Stimulated activated CD8-positive, alpha-beta memory T cell treated with anti-CD3 and anti-CD28 coated beads, Interleukin-7, amount 100 ng/mL, for 24 hours (primary cell): ENCODE data around the gene JUN.
"Not testable (repeated sequence)": the region's sequence is repeated elsewhere in the genome, so short reads cannot be mapped to it uniquely, and the experiment has no call there.

Experiments
- DNase-seq: peaks from one replicate; pipeline ENCODE4 v3.0.0-alpha.2; 2020; ENCODE audit warnings: low read depth

The JUN gene

DNA sequence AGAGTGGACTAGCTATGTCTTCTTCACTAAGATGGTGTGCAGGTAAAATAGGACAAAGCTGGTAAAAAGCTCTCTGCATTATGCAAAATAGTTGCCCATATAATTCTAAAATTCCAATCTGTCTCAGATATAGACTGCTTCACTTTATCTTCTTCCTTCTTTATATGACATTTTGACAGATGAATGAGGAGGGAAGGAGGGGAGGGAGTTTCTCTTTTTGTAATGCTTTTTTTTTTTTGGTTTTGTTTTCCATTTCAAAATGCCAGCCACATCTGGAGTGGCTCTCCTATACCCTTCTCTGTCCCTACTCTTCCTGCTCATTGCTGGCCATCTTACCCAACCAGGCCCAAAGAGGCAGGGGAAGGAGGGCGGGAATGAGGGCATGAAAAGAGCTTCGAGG lies 24.2 kb upstream of the JUN start:
- no peak for DNase-seq

DNA sequence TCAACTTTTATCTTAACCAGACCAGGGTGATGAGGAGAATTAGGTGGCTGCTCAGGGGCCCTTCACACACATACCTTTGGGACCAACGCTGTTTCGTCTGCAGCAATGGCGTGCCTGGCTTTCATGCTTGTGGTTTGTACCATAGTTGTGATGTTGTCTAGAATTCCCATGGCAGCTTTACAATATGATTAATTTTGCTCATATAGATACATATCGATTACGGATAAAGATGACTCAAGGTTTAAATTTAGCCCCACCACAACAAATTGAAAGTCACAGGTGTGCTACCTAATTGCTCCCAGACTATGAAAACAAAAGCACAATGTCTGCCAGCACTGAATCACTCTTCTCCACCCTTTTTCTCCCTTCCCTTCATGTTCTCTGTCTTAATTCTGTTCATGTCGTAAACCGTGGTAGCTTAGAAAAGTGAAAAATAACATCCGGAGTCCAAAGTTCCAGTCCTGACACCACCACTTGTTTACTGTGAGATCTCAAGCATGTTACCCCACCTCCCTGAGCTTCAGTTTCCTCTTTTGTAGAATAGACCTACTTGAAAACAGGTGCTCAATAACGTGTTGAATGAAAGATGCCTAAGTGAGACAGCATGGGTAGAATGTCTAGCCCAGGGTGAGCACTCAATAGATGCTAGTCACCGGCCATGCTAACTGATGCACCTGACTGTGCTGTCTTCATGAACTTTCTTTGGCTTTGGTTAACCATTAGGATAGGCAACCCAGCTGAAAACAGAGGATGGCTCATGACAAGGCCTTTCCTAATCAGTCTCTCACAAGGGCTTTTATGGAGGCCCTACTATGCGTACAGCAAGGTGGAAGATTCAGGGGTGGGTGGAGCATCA lies 22.1 kb upstream of the JUN start:
- no peak for DNase-seq

DNA sequence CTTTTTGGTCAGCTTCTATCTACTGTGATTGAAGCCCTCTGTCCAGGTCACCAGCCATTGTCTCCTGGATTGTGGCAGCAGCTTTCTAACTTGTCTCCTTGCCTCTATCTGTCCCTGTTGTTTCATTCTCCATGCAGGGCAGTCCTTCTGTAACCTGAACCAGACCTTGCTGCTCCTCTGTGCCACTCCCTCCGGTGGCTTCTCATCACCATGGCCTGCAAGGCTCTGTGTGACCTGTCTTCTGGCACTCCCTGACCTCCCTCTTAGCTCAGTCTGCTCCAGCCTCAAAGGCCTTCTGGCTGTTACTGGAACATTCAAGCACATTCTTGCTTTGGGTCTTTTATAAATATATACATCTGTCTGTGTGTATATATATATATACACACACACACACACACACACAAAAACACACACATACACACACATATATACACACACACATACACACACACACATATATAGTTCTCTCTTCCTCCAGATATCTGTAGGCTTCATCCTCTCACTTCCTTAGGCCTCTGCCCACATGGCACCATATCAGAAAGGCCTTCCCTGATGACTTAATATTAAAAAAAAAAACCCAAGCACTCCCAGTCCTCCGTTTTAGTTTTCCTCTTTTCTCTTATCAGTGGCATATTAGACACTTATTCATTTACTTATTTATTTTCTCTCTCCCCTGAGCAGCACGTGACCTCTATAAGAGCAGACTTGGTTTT lies 21.2 kb upstream of the JUN start:
- DNase-seq: no peak

DNA sequence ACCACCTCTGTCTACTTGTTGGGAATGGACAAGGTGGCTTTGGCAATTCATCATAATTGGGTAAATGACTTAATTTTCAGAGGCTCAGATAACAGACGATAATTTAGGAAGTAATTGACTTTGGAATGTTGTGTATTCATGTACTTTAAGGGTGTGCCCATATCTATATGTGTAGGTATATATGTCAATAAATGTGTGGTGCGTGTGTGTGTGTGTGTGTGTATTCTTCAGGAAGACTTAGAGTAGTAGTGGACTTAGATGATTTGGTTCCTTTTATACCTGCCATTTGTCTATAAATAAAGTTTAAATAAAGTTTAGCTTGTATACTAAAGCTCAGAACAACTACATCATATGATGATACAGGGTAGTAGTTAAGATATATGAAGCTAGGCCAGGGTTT lies 20.0 kb upstream of the JUN start:
- DNase-seq: no peak

DNA sequence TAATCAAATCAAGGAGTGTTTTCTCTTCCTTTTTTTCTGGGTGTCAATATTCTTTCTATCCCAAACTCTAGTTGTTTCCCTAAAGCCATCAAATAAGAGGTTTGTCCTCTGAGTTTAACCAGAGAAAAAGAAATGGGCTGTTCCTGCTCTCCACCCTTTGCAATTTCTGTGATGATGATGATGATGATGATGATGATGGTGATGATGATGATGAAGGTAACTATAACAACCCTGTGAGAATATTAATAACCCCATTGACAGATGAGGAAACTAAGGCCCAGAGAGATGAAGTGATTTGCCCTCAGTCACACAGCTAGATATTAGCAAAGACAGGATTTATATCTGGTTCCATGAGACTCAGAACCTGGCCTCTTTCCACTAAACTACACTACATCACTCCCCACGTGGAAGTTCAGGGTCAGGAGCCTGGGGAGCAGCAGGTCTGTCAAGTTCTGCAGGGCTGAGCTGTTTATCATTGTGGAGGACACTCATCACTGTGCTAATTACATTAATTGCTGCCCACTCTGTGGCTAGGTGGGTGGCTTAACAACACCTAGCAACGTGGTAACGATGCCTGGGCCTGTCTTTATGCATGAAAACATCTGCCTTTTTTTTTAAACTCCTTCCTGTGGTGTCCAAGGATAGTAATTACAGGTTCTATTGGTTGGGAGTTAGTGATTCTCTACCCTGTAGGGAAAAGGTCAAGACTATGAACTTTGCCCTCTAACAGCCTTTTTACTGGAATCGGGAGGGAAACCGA lies 19.0 kb upstream of the JUN start:
- DNase-seq: no peak

DNA sequence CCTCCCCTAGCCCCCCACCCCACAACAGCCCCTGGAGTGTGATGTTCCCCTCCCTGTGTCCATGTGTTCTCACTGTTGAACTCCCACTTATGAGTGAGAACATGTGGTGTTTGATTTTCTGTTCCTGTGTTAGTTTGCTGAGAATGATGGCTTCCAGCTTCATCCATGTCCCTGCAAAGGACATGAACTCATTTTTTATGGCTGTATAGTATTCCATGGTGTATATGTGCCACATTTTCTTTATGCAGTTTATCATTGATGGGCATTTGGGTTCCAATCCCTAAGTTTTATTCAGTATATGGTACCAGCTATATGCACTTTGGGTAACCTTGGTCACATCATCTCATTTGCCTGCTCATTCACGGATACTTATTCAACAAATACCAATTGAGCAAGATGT lies 17.4 kb upstream of the JUN start:
- not testable (repeated sequence) for DNase-seq

DNA sequence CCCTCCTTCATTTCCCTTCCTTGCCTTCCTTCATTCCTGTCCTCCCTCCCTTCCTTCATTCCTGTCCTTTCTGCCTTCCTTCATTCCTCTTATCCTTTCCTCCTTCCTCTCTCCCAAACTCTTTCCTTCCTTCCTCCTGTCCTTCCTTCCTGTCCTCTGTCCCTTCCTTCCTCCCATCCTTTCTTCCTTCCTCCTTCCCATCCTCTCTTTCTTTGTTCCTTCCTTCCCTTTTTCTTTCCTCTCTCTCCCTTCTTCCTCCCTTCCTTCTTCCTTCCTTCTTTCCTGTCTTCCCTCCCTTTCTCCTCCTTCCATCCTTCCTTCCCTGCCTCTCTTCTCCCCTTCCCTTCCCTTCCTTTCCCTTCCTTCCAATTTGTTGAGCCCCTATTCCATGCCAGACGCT lies 15.8 kb upstream of the JUN start:
- no peak for DNase-seq

DNA sequence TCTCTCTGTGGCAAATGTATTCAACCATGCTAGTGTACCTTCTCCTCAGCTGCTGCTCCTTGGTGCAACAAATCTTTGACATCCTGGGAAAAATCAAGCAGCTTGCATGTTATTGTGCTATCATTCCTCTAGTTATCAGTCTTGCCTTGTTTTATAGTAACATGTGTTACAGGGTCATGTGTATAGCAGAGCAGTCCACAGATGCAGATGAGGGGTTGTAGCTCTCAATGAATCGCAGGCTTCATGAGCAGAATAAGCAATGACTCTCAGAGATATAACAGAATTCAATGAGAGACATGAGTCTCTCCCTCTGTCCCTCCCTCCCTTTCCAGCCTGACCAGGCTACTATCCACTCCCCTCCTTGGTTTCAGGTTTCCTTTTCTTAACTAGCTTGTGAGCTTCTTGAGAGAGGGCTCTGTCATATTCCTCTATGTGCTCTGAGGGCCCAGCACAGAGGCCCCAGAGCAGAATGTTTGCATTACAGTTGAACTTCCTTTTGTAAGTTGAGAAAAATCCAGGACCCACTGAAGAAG lies 15.1 kb upstream of the JUN start:
- no peak for DNase-seq

DNA sequence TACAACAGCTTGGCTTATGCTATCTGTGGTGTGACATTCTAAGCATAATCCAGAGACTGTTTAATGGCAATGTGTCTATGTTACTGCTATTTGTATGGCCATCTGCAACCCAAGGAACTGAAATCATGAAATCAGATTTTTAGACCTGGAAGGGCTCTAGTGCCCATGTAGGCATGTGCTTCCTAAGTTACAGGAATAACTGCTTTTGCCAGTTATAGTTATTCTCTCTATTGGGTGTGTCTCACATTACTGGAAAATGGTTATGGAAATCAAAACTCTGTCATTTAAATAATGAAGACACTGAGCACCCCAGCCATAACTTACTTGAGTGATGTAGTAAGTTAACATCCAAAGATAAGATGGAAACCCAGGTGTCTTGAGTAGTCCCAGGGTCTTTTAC lies 12.6 kb upstream of the JUN start:
- DNase-seq: no peak

DNA sequence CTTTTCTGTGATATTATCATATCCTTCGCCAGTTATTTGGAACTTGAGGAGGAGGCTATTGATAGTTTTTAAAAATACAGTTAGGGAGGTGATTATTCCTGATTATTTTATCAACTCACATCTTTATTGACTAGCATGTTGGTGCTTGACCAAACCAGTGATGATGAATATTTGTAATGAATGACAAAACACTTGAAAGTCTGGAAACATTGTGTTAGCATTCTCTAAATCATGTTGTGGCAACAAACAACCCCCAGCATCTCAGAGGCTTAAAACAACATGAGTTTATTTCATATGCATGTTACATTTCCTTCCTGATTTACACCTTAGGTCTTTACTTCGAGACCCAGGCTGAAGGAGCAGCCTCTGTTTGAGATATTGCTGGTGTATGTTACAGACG lies 10.7 kb upstream of the JUN start:
- DNase-seq: no peak

DNA sequence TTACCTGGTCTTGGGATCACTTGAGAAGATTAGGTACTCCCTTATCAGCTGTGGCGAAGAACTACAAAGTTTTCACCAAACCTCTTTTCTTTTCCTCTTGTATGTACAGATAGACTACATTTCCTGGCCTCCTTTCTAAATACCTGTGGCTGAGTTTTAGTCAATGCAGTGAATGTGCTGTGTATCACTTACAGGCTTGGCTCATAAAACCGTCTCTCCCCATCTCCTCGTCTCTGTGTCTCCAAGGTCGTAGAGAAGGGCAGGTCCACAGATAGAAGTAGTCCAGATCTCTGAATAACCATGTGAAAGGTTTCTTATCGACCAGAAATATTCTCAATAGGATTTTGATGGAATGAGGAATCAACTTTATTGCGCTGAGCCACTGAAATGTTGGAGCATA lies 9.0 kb upstream of the JUN start:
- DNase-seq: no peak

DNA sequence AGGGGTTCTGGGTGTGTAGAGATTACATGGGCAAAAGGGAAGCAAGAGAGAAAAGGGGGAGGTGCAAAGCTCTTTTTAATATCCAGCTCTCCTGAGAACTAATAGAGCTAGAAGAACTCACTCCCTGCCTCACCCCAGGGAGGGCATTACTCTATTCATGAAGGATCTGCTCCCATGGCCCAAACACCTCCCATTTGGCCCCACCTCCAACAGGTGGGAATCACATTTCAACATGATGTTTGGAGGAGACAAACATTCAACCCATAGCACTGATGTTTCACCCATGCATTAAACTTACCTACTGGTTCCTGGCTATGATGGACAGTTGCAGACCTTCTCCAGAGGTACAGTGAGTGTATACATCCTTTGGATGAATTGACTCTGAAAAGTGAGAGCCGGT lies 7.3 kb upstream of the JUN start:
- DNase-seq: no peak

DNA sequence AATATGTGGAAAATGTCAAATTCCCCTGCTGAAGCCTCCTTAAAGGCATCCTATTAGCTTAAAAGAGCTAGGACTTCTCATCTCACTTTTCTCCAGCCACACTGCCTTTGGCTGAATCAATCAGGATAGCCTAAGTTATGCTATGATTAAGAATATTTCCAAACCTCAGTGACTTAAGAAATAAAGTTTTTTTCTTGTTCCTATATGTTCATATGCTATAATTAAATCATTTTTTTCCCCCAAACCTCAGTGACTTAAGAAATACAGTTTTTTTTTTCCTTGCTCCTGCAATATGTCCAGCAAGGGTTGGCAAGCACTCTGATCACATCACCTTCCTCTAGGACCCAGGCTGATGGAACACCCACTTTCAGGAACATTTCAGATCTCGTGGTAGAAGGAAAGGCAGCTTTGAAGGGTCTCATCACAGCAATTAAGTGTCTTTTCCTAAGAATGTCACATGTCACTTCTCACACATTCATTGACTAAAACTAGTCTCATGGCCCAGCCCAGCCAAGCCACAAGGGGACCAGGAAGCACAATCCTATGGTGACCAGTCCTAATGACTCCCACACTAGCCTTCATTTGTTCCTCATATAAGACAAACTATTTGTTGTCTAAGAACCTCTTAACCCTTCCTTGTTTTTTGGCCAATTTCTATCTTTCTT lies 6.3 kb upstream of the JUN start:
- DNase-seq: no peak

DNA sequence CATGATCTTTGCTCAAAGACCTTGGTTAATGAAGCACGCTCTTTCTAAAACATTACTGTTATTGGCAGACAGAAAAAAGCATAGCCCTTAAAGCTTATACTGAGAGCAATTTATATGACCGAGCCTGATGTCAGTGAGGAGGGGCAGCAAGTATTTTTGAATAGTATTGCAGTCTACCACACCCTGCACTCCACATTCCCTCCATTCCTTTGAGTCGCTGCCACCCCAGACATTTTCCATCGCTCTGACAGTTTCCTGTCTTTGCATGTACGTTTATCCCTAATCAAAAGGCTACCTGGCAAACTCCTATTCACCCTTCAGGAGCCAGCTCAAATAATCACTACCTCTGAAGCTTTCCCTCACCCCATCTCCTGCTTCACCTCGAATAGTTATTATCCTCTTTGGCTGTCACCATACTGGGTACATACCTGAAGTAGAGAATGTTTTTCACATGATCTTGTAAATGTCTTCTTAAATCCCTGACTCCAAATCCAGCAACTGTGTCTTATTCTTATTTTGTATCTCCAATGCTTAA lies 5.5 kb upstream of the JUN start:
- DNase-seq: no peak

DNA sequence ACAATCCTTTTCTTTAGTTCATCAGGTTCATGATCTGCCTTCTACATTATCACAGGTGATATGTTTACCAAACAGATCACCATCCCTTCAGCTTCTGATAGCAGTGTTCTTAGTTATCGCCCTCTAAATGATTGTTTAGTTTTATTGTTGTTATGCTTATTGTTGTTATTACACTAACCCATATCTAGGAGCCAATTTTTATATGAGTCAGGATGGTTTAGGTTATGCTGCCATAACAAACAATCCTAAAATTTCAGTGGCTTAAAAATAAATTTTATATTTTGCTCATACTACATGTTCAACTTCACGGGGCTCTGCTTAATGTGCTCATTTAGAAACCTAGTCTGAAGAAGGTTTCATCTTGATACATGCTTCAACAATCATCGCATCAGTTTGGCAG lies 4.4 kb upstream of the JUN start:
- no peak for DNase-seq

DNA sequence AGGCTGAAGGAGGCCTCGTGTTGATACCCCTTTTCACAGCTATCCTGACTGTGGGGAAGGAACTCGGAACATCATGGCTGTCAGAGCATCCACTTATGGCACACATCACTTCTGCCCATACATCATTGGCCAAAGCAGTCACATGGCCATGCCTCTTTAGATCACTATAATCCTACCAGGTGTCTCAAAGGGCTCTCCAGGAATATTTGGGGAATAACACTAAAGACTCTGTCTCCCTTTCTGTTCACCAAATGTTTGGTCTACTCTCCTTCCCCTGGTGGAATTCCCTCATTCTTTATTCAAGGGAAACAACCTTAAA lies 3.0 kb upstream of the JUN start:
- DNase-seq: no peak

DNA sequence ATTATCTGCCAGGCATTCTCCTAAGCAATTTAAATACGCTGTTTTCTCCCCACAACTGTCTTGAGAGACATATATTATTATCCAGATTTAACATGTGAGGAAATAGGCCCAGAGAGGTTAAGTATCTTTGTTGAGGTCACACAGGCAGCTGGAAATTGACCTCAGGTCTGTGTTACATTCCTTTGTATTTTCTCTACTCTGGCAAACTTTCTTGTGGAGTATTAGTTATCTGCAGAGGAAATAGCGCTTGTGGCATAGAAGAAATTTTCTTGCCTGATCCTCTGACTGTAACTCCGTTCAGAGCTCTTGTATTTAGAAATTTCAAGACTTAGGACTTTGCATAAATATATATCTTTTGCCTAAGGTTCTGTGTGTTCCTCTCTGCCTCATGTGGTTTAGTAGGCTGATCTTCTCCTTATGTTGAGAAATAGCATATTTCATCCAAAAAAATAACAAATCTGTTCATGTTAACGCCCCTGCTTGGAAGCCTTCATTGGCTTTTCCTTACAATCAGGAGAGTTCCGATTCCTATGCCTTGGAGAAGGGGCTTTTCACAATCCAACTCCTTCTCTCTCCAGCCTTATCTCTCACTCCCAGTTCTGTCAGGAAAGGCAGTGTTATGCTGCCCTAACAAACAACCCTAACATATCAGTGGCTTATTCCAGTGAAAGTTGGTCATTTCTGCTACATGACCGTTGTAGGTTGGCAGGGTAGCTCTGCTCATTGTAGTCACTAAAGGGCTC lies 2.5 kb upstream of the JUN start:
- DNase-seq: no peak

DNA sequence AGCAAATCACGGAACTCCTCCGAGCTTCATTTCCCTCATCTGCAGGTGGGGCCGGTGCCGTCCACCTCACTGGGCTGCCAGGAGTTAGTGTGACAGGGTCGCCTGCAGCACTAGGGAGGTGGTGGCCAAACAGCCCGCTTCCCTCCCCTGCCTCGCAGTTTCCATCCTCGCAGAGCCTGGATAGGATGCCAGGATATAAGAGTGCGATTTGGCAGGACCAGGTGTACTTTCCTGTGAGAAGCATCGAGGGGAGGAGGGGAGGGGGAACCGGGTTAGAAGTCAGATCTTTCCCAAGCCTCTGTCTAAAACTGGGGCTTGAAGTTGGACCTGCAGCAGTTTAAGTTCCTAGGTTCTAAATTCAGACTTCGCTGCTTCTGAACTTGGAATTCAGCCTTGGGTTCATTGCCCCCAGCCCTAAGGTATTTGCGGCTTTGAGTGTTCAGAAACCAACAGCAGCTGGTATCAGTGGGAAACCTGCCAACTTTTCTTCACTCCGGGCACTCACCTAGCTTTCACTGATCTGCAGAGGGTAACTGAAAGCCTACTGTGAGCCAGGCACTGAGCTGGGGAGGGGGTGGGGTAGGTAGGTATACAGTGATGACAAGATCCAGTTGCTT lies 1.7 kb upstream of the JUN start:
- no peak for DNase-seq

DNA sequence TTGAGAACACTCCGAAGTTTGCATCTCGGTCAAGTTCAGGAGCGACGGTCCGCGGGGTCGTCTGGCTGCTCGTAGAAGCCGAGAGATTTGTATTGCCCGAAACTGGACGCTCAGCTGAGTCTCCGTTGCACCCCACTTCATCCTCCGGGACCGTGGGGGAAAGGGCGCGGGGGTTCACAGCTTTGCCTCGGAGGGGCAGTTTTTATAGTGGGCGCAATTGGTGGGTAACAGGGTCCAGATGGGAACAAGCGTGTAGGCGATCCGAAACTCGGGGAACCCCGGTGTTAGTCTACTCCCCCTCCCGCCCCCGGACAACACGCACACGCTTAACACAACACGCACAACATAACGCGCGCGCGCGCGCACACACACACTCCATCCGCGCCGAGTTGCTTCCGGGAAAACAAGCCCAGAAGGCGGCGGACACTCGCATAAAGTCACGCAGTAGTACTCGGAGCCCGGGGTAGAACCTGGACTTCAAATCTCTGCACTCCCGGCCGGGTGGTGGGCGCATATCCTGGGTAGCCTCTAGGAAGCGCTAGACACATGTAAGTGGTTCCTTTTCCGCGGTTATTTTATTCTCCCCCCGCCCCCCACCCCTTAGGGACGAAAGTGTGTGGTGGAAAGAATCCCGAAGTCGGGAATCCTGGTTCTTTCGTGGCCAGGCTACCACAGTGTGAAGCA lies 1.1 kb upstream of the JUN start:
- DNase-seq: peak; percentile 55
